Mesendoderm (in vitro differentiated cells): ENCODE results near the gene C1orf141.

Experiments
- DNase-seq: peaks from one replicate; pipeline ENCODE4 v3.0.0; 2013
- H2AK5ac ChIP-seq: 2 replicates; pipeline ENCODE4 v1.6.1; 2013; ENCODE audit warnings: low read length, inconsistent platforms
- H2BK120ac ChIP-seq: 2 replicates; pipeline ENCODE4 v1.6.1; 2013; ENCODE audit warnings: low read depth, mild to moderate bottlenecking, low read length, moderate library complexity, mixed read lengths
- H2BK15ac ChIP-seq: replicated peaks from 2 replicates; pipeline ENCODE4 v1.6.1; 2013; ENCODE audit warnings: low read depth, mild to moderate bottlenecking, moderate library complexity
- H2BK5ac ChIP-seq: 2 replicates; pipeline ENCODE4 v1.6.1; 2013; ENCODE audit warnings: low read length, inconsistent platforms
- H3K18ac ChIP-seq: 2 replicates; pipeline ENCODE4 v1.6.1; 2013; ENCODE audit warnings: mild to moderate bottlenecking, low read length, mixed read lengths
- H3K23ac ChIP-seq: one replicate; pipeline ENCODE4 v1.6.1; 2013; ENCODE audit warnings: low read length
- H3K27ac ChIP-seq: 2 replicates; pipeline ENCODE4 v1.5.1; 2013; ENCODE audit warnings: low read depth, mild to moderate bottlenecking, inconsistent platforms, low read length, moderate library complexity
- H3K27me3 ChIP-seq: 2 replicates; pipeline ENCODE4 v1.6.1; 2013; ENCODE audit warnings: low read length, control low read depth, mild to moderate bottlenecking, inconsistent platforms; ENCODE audit not compliant: insufficient read depth, poor library complexity
- H3K36me3 ChIP-seq: 2 replicates; pipeline ENCODE4 v1.6.1; 2013; ENCODE audit warnings: low read length, inconsistent platforms; ENCODE audit not compliant: control insufficient read depth, insufficient read depth
- H3K4ac ChIP-seq: one replicate; pipeline ENCODE4 v1.6.1; 2013; ENCODE audit warnings: low read depth, mild to moderate bottlenecking, low read length, moderate library complexity
- H3K4me1 ChIP-seq: 2 replicates; pipeline ENCODE4 v1.6.1; 2013; ENCODE audit warnings: low read depth, low read length, inconsistent platforms; ENCODE audit not compliant: control insufficient read depth
- H3K4me2 ChIP-seq: 2 replicates; pipeline ENCODE4 v1.6.1; 2013; ENCODE audit warnings: low read length
- H3K4me3 ChIP-seq: 2 replicates; pipeline ENCODE4 v1.5.1; 2013; ENCODE audit warnings: mild to moderate bottlenecking, low read length
- H3K56ac ChIP-seq: one replicate; pipeline ENCODE4 v1.6.1; 2013; ENCODE audit warnings: low read length
- H3K79me1 ChIP-seq: 2 replicates; pipeline ENCODE4 v1.6.1; 2013; ENCODE audit warnings: low read length, inconsistent platforms
- H3K79me2 ChIP-seq: 2 replicates; pipeline ENCODE4 v1.6.1; 2013; ENCODE audit warnings: mild to moderate bottlenecking, low read length; ENCODE audit not compliant: control insufficient read depth, insufficient read depth
- H3K9ac ChIP-seq: 2 replicates; pipeline ENCODE4 v1.6.1; 2013; ENCODE audit warnings: low read length, inconsistent platforms
- H4K5ac ChIP-seq: one replicate; pipeline ENCODE4 v1.6.1; 2013; ENCODE audit warnings: low read length
- H4K8ac ChIP-seq: one replicate; pipeline ENCODE4 v1.6.1; 2013; ENCODE audit warnings: low read depth, mild to moderate bottlenecking, control low read depth, low read length, moderate library complexity
- WGBS: extraction: QIAGEN DNeasy Blood & Tissue Kit; methylation state at CpG from one replicate; pipeline ENCODE4 v1.1.7; 2013; ENCODE audit warnings: low lambda C conversion rate, missing lambda C conversion rate; ENCODE audit not compliant: insufficient coverage; ENCODE audit errors: extremely low coverage; 5-methylcytosine and 5-hydroxymethylcytosine counted together

Gene C1orf141

DNA sequence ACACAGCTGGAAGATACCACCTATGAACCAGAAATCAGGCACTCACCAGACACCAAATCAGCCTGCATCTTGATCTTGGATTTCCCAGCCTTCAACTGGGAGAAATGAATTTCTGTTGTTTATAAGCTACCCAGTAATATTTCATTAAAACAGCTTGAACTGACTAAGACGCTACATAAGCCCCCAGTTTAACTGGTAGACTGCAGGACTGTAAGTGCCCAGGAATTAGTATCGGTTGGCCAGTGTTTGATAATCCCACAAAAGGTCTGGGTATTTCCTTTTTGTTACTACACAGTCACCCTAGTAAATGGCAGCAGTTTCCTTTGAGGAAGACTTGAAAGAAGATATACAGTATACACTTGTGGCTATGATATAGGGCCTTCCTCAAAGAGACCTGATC is 73.5 kb downstream of the C1orf141 start:
- Histone ChIP-seq H3K27ac (no peak overlapping the region), H3K27me3 (no peaks in the 10 kb centered on the region)
- no CpG with 5 or more reads among the region's 2 CpGs for WGBS

DNA sequence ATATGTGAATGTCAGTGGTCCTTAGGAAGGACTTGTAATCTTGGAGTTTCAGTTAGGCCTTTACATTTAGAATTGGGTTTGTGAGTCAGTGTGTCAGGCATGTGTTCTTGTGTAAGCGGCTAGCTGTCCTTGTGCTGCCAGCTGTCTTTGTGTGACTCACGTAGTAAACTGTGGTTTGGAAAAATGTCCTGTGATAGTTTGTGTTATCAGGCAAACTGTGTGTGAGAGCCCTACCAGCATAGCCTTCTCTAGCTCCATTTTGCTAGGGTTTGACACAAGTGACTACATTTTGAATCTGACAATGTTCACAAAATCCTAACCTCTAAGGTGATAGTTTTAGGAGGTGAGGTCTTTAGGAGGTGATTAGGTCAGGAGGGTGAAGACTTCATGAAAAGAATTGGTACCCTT is 74.0 kb downstream of the C1orf141 start:
- peak; percentile 13 for DNase-seq
- Histone ChIP-seq H3K4me3 (no peak overlapping the region), H4K8ac (no peak overlapping the region), H3K27me3 (no peaks in the 10 kb centered on the region), H3K27ac (no peak overlapping the region), H3K23ac (no peak overlapping the region), H2BK15ac (no peak overlapping the region), H3K18ac (no peak overlapping the region), H3K36me3 (no peaks in the 10 kb centered on the region), H2BK5ac (no peak overlapping the region), H3K9ac (no peak overlapping the region), H4K5ac (no peak overlapping the region), H2AK5ac (no peak overlapping the region), H2BK120ac (no peak overlapping the region), H3K56ac (no peak overlapping the region), H3K4me2 (no peak overlapping the region), H3K4me1 (no peaks in the 10 kb centered on the region), H3K79me2 (no peaks in the 10 kb centered on the region), H3K79me1 (no peaks in the 10 kb centered on the region), H3K4ac (no peak overlapping the region)
- WGBS, result no CpG with 5 or more reads among the region's 2 CpGs

More for the DNA sequence above, 73.5 kb downstream of the C1orf141 start:
- DNase-seq, result no peak
- H3K18ac ChIP-seq, result no peak overlapping the region
- no peak overlapping the region for H2BK15ac ChIP-seq
- no peak overlapping the region for H3K4ac ChIP-seq
- H3K56ac ChIP-seq, result no peak overlapping the region
- H3K79me1 ChIP-seq, result no peaks in the 10 kb centered on the region
- H3K4me2 ChIP-seq, result no peak overlapping the region
- no peaks in the 10 kb centered on the region for H3K79me2 ChIP-seq
- H3K4me1 ChIP-seq, result no peaks in the 10 kb centered on the region
- H4K5ac ChIP-seq, result no peak overlapping the region
- no peak overlapping the region for H3K9ac ChIP-seq
- no peak overlapping the region for H2BK5ac ChIP-seq
- H3K36me3 ChIP-seq, result no peaks in the 10 kb centered on the region
- no peak overlapping the region for H4K8ac ChIP-seq
- H3K23ac ChIP-seq, result no peak overlapping the region
- H3K4me3 ChIP-seq, result no peak overlapping the region
- no peak overlapping the region for H2BK120ac ChIP-seq
- H2AK5ac ChIP-seq, result no peak overlapping the region

DNA sequence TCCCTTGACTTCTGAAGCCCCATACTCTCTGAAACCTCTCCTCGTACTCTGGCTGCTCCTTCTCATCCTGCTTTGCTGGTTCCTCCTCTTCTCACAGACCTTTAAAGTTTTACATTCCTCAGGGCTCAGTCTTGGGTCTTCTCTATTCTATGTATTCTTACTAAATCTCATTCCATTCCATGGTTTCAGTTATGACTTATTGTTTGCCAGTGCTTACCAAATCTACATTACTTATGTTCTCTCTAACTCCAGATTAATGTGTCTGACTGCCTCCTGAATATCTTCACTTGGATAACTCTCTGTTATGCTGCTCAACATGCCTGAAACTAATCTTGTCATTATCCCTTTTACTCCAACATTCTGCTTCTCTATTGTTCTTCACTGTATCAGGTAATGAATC is 75.4 kb downstream of the C1orf141 start:
- Histone ChIP-seq H2AK5ac (no peak overlapping the region), H2BK120ac (no peak overlapping the region), H3K23ac (no peak overlapping the region), H3K36me3 (no peaks in the 10 kb centered on the region), H3K56ac (no peak overlapping the region), H2BK5ac (no peak overlapping the region), H2BK15ac (no peak overlapping the region), H3K79me2 (no peaks in the 10 kb centered on the region), H3K4ac (no peak overlapping the region), H3K4me2 (no peak overlapping the region), H4K8ac (no peak overlapping the region), H3K27me3 (no peaks in the 10 kb centered on the region), H3K27ac (no peak overlapping the region), H4K5ac (no peak overlapping the region), H3K79me1 (no peaks in the 10 kb centered on the region), H3K4me1 (no peaks in the 10 kb centered on the region), H3K18ac (no peak overlapping the region), H3K4me3 (no peak overlapping the region), H3K9ac (no peak overlapping the region)
- no peak for DNase-seq
- WGBS, result no CpG with 5 or more reads among the region's 1 CpG

DNA sequence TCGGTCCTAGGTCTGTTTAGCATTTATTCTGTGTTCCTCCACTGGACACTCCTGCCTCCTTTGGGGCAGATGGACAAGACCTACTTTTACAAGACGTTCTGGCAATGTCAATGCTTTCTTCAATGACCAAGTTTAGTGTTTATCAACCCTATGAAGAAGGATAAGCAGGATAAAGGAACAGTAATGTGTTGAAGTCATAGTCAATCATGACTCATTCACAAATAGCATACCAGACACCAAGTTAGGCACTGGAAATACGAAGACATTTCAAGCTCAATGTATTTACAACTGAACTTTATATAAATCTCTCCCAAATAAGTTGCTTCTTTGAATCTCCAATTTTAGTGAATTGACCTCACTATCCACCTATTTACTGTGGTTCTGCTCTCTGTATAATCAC is 76.0 kb downstream of the C1orf141 start:
- no peak overlapping the region for H3K4ac ChIP-seq
- H3K27me3 ChIP-seq, result no peaks in the 10 kb centered on the region
- H3K23ac ChIP-seq, result no peak overlapping the region
- no peak overlapping the region for H4K5ac ChIP-seq
- no CpG with 5 or more reads among the region's 3 CpGs for WGBS
- no peak overlapping the region for H2BK120ac ChIP-seq
- H4K8ac ChIP-seq, result no peak overlapping the region
- H3K36me3 ChIP-seq, result no peaks in the 10 kb centered on the region
- H3K56ac ChIP-seq, result no peak overlapping the region
- H2BK5ac ChIP-seq, result no peak overlapping the region
- no peak overlapping the region for H3K4me2 ChIP-seq
- no peak overlapping the region for H3K9ac ChIP-seq
- no peak overlapping the region for H2AK5ac ChIP-seq
- H3K79me1 ChIP-seq, result no peaks in the 10 kb centered on the region
- DNase-seq, result no peak
- no peaks in the 10 kb centered on the region for H3K79me2 ChIP-seq
- H2BK15ac ChIP-seq, result no peak overlapping the region
- H3K4me1 ChIP-seq, result no peaks in the 10 kb centered on the region
- no peak overlapping the region for H3K18ac ChIP-seq
- H3K27ac ChIP-seq, result no peak overlapping the region
- H3K4me3 ChIP-seq, result no peak overlapping the region

DNA sequence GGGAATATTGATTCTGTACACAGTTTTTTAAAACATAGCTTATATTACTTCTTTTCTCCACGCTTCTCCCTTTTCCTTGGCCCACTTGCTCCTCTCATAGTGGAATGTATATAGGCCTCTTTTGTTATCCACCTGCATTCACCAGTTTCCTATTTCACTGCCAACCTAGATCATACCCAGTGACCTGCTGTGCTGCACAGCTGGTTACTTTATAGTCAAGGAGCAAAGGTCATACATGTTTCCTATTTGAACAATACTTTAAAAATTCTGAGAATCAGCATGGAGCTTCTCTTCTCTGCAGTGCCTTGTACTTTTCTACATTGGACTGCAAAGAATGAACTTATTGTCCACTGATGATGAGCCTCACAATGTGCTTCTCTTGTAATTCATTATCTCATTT is 76.5 kb downstream of the C1orf141 start:
- no peak overlapping the region for H4K5ac ChIP-seq
- no peak overlapping the region for H3K27ac ChIP-seq

More for the DNA sequence above, 76.5 kb downstream of the C1orf141 start:
- H2BK5ac ChIP-seq, result no peak overlapping the region
- H3K4me1 ChIP-seq, result no peaks in the 10 kb centered on the region
- no peak overlapping the region for H3K9ac ChIP-seq
- H3K4me2 ChIP-seq, result no peak overlapping the region
- no peak overlapping the region for H4K8ac ChIP-seq
- H2BK15ac ChIP-seq, result no peak overlapping the region
- no peak overlapping the region for H3K4me3 ChIP-seq
- H3K23ac ChIP-seq, result no peak overlapping the region
- no peak for DNase-seq
- no peak overlapping the region for H3K56ac ChIP-seq
- no peak overlapping the region for H2BK120ac ChIP-seq
- H3K27me3 ChIP-seq, result no peaks in the 10 kb centered on the region
- no peak overlapping the region for H3K18ac ChIP-seq
- WGBS, result no CpG with 5 or more reads among the region's 1 CpG
- H2AK5ac ChIP-seq, result no peak overlapping the region
- H3K36me3 ChIP-seq, result no peaks in the 10 kb centered on the region
- no peaks in the 10 kb centered on the region for H3K79me2 ChIP-seq
- H3K4ac ChIP-seq, result no peak overlapping the region
- no peaks in the 10 kb centered on the region for H3K79me1 ChIP-seq
